Measurements from ENCODE around the gene FBXL22.
"Not testable (repeated sequence)": the region's sequence is repeated elsewhere in the genome, so short reads cannot be mapped to it uniquely, and the experiment has no call there.

Gene FBXL22

GRCh38 chr15:63612300-63612699 is 15.1 kb downstream of the FBXL22 start:
- no peak for DNase-seq (ENCODE audit: low read depth)

- DNase-seq (ENCODE audit: low read depth): no peak
Measured at GRCh38 chr15:63615935-63616334, 18.7 kb downstream of the FBXL22 start.

- DNase-seq (ENCODE audit: low read depth): not testable (repeated sequence)
Measured at GRCh38 chr15:63617147-63617546, 20.0 kb downstream of the FBXL22 start.

- DNase-seq (ENCODE audit: low read depth): not testable (repeated sequence)
Measured at GRCh38 chr15:63617627-63618026, 20.4 kb downstream of the FBXL22 start.

GRCh38 chr15:63620760-63621159 is 23.6 kb downstream of the FBXL22 start:
- not testable (repeated sequence) for DNase-seq (ENCODE audit: low read depth)

- no peak for DNase-seq (ENCODE audit: low read depth)
Measured at GRCh38 chr15:63623232-63623969, 26.2 kb downstream of the FBXL22 start.

GRCh38 chr15:63626955-63627354 is 29.8 kb downstream of the FBXL22 start:
- no peak for DNase-seq (ENCODE audit: low read depth)

GRCh38 chr15:63628123-63628822 is 31.1 kb downstream of the FBXL22 start:
- DNase-seq (ENCODE audit: low read depth): no peak

GRCh38 chr15:63630036-63630751 is 33.0 kb downstream of the FBXL22 start:
- no peak for DNase-seq (ENCODE audit: low read depth)

- no peak for DNase-seq (ENCODE audit: low read depth)
Measured at GRCh38 chr15:63633312-63633711, 36.1 kb downstream of the FBXL22 start.

GRCh38 chr15:63634154-63634553 is 37.0 kb downstream of the FBXL22 start:
- DNase-seq (ENCODE audit: low read depth): no peak

- DNase-seq (ENCODE audit: low read depth): no peak
Measured at GRCh38 chr15:63636518-63637061, 39.4 kb downstream of the FBXL22 start.

GRCh38 chr15:63638839-63639238 is 41.7 kb downstream of the FBXL22 start:
- DNase-seq (ENCODE audit: low read depth): no peak

- DNase-seq (ENCODE audit: low read depth): no peak
Measured at GRCh38 chr15:63640146-63640545, 43.0 kb downstream of the FBXL22 start.

Data from HS-27A (cell line).